H1 (cell line): Measurements from ENCODE around the gene HSD17B3. TPM values are rescaled to one million over a fixed set of nuclear protein-coding genes. Genes with fewer than 3 reads are reported as not detected.

ENCODE experiments used
- CHD7 ChIP-seq: fragments of 300-600 bp; sonication (generic); IDR thresholded peaks from 2 replicates; pipeline ENCODE4 v1.7.1; 2012; ENCODE audit warnings: low read length, moderate library complexity, mild to moderate bottlenecking, inconsistent platforms; ENCODE audit not compliant: insufficient replicate concordance
- JUND ChIP-seq: IDR thresholded peaks from 2 replicates; pipeline ENCODE4 v1.6.1; 2011; ENCODE audit warnings: mild to moderate bottlenecking, improper control_type of control experiment, low read length
- MAFK ChIP-seq: IDR thresholded peaks from 2 replicates; pipeline ENCODE4 v1.6.1; 2012; ENCODE audit warnings: low read depth, mild to moderate bottlenecking, improper control_type of control experiment, low read length
- PHF8 ChIP-seq: fragments of 200-600 bp; sonication (generic); conservative IDR thresholded peaks from 2 replicates; pipeline ENCODE4 v1.7.1; 2012; ENCODE audit warnings: low read depth, mild to moderate bottlenecking, inconsistent platforms, low read length, moderate library complexity
- RXRA ChIP-seq: IDR thresholded peaks from 2 replicates; pipeline ENCODE4 v1.6.1; 2011; ENCODE audit warnings: low read depth, mild to moderate bottlenecking, low read length, moderate library complexity; ENCODE audit not compliant: insufficient read depth
- SAP30 ChIP-seq: fragments of 300-600 bp; sonication (generic); IDR thresholded peaks from 2 replicates; pipeline ENCODE4 v1.7.1; 2012; ENCODE audit warnings: low read length, moderate library complexity, mild to moderate bottlenecking, inconsistent platforms; ENCODE audit not compliant: insufficient read depth, insufficient replicate concordance
- polyA plus RNA-seq, 7 experiments: library from polyadenylated mRNA; depleted of rRNA in 3 of 7; stranded (reverse) in 5 of 7; unstranded in 2 of 7; fragments of >200 nt in 5 of 7; fragments of 200-250 nt in 2 of 7; gene quantifications; 1 replicate in 5 of 7; 2 replicates in 1 of 7; 4 replicates in 1 of 7; pipeline versions ENCODE4 v1.2.1 to v1.2.3, GENCODE V29; 2011 to 2013; ENCODE audit warnings: missing spikeins in 2 of 7, mixed read lengths in 2 of 7
- total RNA-seq: library from RNA; stranded (reverse); fragmentation: NEBNext Ultra II Directional; extraction: Animal tissue kit (Norgen Biotek cat#: 25700); gene quantifications from 2 replicates; pipeline ENCODE4 v1.2.1, GENCODE V29; 2021

The HSD17B3 gene
- total and polyA plus RNA-seq, 2 of the 8 experiments (the other 6 are each of a cell fraction or from before 2014, with no cell fraction given): not detected

DNA sequence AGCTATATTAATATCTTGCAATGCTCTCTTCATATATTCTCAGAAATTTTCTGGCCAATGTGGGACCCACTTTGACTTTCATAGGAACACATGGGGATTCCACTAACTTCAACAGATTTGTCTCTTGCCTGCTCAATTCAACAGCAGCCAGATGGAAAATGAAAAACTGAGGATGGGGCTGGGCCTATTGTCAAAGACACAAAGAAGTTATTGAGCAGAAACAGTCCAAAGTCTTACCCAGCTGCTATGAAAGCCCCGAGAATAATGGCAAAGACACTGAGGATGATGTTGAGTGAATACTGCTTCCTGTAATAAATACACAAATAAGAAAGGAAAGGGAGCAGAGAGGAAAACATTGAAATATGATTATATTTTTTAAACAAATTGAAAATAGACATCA, 48.9 kb upstream of the HSD17B3 start (continued):
- TF ChIP-seq CHD7 (no peak), PHF8 (no peak), JUND (no peak), RXRA (no peak), SAP30 (no peak), MAFK (no peak)
